GM19324 (cell line): Measurements from ENCODE around the gene STAT6.

ENCODE experiments used
- ATAC-seq: cut with Tn5 transposase; IDR thresholded peaks from one replicate; pipeline ENCODE4 v1.9.1; 2021; ENCODE audit warnings: mild to moderate bottlenecking, moderate library complexity; ENCODE audit not compliant: unreplicated experiment, low FRiP score

The STAT6 gene

DNA sequence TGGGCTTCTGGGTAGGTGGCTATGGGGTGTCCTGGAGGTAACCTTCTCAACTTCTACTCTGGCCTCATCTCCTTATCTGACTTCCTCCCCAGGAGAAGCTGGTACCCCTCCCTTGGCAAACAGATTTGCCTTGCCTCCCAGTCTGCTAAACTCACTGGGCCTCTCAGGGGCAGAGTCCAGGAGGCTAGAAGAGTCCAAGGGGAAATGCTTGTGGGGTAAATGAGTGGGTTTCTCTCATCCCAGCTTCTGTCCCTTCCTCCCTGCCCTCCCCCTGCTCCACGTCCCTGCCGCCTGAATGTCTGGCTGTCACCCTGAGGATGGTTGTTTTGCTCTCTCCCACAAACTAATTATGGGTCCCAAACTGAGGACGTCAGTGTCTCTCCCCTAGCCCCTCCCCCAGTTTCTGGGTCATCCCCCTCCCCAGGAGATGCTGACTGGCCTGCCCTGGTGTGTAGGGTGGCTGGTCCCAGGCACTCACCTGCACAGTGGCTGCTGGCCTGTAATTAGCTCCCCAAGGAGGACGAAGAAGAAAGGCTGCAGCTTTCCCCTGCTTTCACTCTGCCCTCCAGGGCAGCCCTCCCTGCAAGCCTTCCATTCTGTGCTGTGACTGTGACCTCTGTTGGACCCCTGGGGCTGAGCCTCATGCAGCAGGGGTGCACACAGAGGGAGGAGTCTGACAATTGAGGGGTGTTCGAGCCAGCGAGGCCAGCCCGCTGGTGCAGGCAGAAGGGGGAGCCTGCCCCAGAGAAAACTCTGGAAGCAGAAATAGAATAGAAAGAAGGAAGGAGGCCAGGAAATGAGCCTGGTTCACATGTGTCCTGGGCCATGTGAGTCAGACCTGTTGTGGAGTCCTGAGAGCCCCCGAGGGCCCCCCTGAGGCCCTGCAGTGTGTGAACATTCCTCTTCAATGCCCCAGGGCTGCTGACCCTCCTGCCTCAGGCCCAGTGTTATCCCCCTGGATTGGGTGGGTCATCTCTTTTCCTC, 36.1 kb upstream of the STAT6 start, which contains the start of gene LRP1-AS:
TSS of gene LRP1-AS (minus strand) at position 659 of the 984 bp plus-strand sequence.
- ATAC-seq: no peak

DNA sequence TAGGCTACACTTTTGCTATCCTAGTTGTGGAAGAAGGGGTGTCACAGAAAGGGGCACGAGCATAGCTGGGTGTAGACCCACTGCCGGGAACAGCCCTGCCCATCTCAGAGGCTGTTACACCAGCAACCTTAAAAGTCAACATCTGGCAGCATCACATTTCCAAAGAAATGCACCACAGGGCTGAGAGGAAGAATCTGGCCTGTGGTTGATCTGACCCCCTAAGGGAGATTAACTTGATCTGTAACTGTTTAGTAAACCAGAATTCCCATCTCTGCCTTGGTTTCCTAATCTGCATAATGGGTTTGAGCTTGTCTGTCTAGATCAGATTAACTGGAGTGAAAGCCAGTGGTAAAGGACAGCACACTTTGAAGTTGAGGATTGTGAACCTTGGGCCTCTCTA, 34.9 kb upstream of the STAT6 start:
- no peak for ATAC-seq

DNA sequence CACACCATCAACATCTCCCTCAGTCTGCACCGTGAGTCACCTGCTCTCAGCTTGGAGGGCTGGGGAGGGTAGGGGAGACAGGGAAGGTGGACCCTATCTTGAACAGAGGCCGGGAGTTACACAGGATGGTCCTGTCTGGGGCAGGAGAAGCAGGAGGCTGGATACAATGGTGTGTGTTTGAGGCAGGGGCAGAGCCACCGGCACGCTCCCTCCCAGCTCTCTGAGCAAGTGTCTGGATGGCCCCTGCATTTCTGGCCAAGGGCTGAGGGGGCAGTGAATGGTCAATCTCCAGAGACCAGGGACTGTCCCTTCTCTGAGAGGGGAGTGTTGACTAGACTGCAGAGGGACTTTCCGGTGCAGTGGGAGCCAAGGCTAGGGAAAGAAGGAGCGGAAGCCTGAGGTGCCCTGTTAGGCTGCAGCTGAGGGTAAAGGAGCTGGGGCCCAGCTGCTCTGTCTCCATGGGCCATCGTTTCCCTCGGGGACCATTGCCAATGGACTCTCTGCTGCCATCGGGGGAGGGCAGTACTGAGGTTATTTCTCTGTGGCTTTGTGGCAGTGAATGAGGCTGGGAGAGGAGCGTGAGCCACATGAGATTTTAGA, 34.4 kb upstream of the STAT6 start:
- ATAC-seq: no peak

DNA sequence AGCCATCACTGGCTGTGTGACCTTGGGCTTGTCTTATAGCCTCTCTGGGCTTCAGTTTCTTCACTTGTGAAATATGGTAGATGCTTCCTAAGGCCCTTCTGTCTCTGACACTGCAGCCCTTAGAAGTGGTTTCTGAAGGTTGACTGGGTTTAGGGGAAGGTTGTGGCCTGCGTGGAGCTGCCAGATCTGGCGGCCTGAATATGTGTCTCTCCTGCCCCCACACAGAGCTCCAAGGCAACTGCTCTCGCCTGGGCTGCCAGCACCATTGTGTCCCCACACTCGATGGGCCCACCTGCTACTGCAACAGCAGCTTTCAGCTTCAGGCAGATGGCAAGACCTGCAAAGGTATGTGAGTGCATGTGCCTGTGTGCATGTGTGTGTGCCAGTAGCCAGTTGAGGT, 32.3 kb upstream of the STAT6 start:
- no peak for ATAC-seq

DNA sequence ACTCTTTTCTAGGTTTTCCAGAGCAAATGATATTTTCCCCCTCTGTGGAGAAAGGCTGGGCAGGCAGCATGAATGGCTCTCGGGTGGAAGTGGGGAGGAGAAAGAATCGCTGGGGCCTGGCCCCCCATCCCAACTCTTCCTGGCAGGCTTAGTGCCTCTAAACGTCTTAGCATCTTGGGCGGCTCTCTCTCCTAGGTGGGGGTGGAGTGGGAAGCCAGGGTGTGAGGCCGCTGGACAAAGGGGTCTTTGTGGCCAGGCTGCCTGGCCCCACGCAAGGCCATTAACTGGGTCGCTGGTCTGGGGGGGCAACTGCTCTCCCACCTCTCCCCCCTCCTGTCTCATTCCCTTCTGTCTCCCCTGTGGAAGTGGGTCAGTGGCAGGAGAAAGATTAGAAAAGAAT, 31.6 kb upstream of the STAT6 start:
- no peak for ATAC-seq

DNA sequence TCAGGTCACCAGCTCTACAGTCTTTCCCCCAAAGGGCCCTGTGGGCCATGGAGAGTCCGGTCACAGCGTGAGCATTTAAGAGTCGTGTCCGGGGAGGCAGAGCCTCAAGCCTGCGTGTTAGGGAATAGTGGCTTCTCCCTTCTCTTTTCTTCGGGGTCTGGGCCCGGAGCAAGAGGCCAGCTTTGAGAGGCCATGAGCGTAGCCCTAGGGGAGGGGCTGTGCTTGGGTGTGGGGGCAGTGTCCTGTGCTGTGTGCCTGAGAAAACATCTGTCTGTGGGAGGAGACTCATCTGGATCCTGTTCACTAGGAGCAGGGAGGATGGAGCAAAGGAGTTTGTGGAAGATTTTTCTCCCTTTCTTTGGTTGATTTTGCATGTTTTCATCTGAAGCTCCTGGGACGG, 31.0 kb upstream of the STAT6 start:
- ATAC-seq: no peak

DNA sequence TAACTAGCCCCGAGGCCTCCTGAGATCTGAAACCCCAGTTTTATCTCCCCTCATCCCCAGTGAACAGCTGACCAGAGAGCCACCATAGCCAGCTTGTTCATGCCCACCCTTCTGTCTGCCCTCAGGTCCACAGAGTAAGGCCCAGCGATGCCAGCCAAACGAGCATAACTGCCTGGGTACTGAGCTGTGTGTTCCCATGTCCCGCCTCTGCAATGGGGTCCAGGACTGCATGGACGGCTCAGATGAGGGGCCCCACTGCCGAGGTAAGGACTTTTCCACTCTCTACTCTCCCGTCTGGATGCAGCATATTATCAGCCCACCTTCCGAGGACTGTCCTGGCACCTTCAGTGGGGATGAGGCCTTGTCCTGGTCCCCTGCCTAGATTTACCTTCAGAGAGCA, 30.1 kb upstream of the STAT6 start:
- ATAC-seq: no peak

DNA sequence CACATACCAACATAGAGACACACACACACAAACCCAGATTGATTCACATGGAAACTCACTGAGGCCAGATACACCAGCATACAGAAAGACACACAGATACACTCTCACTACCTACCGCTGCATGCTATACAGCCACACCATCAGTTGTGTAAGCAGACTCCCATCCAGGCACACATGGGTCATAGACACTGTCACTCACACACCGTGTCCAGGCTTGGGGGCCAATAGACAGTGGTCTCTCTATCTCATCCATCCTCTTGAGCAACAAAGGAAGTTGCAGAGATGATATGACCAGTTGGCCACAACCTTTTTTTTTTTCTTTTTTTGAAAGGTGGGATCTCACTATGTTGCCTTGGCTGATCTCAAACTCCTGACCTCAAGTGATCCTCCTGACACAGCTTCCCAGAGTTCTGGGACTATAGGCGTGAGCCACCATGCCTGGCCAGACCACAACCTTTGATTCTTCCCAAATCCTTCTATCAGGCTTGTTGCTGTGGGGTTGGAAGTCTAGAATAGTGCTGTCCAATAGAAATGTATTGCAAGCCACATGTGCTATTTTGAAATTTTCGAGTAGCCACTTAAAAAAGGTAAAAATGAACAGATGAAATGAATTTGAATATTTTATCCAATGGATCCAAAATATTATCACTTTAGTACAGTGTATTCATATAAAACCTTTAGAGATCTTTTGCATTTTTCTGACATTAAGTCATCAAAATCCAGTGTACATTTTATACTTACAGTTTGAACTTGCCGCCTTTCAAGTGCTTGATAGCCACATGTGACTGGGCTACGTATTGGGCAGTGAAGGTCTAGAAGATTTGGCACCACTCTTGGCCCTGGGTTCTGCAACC, 28.9 kb upstream of the STAT6 start:
- ATAC-seq: no peak

DNA sequence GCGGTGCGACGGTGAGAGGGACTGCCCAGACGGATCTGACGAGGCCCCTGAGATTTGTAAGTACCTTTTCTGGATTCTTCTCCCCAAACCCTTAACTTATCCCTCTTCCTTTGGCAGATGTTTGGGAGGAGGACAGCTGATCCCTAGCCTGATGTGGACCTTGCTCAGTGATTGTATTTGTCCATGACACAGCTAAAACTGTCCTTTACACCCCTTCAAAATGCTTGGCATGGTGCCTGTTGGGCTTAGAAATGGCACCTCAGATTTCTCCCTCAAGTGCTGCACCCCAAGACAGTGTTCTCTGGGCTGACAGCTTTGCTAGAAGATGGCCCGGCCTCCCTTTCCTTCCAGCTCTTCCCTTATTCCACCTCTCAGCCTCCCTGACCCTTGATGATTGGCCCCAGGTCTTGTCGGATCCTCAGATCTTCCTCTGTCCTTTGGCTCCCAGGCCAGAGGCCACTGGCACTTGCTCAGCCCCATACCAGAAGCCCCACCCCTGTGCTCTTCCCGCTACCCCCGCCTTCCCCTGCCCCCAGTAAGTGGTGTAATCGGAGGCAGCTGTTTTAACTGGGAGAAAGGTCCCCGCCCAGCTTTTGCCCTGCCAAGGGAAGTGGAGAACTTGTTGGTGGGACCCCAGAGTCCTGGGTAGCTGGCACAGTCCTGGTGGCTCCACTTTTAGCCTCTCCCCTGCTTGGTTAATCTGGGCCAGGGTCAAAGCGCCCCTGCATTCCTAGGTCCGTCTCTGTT, 27.5 kb upstream of the STAT6 start:
- no peak for ATAC-seq

DNA sequence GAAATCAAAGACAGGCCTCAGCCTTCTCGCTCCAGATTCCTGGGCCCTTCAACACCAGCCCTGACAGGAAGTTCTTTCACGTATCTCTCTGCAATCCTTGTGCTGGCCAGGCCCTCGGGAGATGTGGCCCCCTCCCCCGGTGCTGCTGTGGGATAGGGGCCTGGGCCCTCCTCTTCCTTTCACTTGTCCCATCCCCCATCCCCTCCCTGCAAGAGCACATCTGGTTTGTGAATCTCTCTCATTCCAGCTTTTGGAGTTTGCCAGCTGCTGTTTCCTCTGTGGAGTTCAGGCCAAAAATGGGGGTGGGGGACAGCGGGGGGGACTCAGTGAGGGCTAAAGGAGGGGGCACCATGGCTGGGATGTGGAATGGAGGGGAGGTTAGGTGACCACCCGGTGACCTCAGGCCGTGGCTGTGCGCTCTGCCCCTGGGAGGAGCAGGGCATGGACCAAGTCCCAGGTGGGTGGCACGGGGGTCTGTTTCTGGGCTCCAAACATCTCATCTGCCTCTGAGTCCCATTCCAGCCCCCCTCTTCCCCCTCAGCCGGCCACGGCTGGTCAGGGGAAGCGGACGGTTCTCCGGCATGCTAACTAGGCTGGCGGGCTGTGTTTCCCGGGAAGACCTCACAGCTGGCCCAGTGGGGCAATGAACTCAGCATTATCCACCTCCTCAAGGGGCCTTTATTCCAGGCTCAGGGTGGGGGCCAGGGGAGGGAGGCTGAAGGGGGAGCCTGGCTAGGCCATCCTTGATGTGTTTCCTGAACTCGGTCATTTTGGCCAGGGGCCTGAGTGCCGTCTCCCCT, 24.6 kb upstream of the STAT6 start:
- ATAC-seq: no peak

DNA sequence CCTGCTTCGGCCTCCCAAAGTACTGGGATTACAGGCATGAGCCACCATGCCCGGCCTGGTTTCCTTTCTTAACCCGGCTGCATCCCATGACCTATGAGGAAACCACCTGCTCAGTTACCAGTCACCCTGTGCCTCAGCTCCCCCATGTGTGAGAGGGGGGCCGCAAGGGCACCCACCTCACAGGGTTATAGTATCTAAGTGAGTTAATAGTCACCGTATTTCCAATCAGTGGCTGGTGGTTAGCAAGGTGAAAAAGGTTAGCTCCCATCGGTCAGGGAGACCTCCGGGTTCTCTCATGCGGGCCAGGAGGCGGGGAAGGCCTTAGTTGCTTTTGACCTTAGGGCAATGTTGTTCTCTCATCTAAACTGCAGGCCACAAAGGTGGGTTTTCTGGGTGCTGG, 23.8 kb upstream of the STAT6 start:
- ATAC-seq: no peak

DNA sequence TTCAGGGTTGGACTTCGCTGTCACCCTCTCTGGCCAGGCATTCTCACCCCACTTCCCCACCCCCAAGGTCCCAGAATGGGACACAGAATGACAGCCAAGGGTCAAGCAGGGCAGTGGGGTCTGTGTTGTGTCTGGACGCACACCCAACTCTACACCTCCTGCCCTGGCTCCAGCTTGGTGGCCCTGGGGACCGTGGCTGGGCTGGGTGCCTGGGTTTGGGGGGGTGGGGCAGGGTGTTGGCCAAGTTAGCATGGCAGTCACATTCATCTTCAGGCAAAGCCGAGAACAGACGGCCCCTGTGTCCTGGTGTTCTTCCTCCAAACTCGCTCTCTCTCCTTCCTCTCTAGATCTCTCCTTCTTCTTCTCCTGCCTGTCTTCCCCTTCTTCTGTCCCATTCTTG, 22.8 kb upstream of the STAT6 start:
- no peak for ATAC-seq

DNA sequence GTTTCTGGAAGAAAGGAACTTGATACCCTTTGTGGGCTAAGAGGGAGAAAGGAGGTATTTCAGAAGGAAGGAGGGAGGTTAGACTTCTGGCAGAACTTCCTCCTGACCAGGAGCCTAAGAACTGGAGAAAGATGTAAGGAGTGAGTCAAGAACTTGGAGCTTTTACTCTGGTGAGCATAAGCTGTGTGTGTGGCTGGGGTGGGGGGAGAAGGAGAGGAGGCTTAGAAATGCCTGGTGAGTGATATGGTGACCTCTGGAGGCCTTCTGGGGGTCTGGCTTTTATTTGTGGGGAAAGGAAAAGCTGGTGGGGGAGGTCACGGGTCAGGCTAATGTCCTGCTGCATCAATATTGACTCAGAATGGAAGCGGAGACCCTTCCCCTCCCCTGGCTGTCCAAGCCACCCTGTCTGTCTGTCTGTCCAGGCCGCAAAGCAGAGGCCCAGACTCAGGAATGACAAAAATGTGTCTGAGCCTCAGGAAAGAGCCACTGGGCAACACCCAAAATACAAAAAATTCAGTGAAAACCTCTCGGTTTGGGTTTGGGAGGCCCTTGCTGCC, 21.9 kb upstream of the STAT6 start:
- no peak for ATAC-seq

DNA sequence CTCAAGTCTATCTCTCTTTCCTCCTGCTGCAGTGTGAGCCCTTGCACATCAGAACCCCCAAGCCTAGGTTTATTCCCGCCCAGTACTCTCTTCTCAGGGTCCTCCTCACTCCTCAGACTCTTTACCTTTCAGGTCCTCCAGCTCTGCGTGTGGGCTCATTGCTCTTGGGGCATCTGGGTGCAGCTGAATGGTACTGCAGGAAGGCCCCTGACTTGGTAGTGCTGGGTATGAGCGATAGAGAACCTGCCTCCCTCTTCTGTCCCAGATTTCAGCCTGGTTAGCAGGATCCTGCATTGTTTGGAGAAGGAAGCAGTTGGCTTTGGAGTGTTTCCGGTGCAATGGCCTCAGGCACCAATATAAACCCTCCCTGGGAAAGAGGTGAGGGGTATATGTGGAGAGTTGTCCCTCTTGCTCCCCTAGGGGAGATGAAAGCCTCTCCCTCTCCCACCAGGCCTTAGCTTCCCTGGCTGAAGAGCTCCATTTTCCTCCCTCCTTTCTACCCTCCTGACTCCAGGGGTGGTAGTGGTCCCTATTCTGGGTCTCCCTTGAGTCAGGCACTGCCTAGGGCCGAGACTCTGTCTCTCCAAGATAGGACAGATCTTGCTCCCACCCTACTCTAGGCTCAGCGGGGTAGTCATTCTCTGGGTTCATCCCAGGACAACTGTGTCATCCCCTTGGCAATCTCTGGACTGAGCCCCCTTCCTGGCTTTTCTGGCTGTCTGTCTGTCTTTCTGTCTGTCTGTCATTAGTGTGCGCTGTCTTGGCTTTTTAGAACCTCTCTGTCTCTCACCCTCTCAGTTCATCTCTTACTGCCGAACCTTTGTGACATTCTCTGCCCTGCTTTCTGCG, 21.0 kb upstream of the STAT6 start:
- ATAC-seq: no peak

DNA sequence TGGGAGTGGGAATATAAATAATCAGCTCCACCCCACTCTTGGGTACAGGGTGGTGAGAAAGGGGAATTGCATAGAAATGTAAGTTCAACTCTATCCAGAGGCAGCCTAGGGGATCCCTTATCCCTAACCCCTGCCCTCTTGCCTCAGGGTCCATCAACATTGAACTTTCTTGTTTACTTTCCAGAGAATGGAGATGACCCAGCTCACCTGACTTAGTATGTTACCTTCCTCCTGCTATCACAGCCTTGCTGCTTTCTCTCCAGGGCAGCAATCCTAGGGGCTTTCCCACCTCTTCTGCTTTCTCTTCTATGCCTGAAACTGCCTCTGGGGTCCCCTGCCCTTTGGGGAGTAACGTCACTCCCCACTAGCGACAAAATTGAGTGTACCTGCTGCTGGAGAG, 19.8 kb upstream of the STAT6 start:
- ATAC-seq: no peak

DNA sequence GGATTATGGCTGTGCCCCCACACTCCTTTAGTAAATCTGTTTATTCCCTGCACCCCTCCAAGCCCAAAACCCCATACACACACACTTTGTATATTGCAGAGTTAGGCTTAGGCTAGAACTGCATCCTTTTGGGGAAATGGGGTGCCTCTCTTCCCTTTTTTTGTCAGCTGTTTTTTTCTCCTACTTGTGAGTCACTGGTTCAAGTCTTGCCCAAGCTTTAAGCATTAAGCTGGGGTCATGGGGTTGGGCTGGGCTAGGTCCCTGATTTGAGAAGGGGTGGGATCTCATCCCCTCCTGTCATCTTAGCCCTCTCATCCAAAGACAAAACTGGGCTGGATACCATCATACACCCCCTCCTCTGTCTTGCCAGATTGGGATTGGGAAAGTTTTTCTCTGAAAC, 18.7 kb upstream of the STAT6 start:
- ATAC-seq: no peak

DNA sequence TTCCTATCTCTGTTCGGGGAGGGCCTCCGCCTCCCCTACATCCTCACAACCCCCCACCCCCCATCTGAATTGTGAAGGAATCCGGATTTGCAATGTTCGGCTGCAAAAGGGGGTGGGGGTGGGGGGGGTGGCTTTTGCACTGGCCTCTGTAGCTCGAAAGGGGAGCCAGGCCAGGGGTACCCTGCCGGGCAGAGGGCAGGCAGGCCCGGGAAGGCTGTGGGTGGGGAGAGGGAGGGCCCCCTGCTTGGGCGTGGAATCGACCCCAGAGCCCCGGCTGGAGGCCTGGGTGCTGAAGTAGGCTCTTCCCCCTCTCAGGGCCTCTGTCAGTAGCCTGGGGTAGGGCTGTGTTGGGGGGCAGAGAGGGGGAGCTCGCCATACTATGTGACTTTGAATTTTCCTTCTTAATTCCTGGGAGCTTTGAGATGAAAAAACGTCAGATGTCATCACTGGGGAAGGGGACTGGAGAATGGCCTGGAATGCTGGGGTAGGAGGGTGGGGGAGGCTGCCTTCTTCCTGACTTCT, 18.2 kb upstream of the STAT6 start:
- no peak for ATAC-seq
